Fibroblast of lung (primary cell): ENCODE data around the gene EOGT.

Source experiments
- CTCF ChIP-seq, 2 donors: IDR thresholded peaks in 1 of 2; conservative IDR thresholded peaks in 1 of 2; 1 replicate in 1 of 2; 2 replicates in 1 of 2; pipeline ENCODE4 v1.5.1; 2011 to 2012; ENCODE audit warnings: low read length in 2 of 2, control low read depth in 1 of 2, inconsistent platforms in 1 of 2, low read depth in 1 of 2, mild to moderate bottlenecking in 1 of 2
- EZH2 ChIP-seq: IDR thresholded peaks from 2 replicates; pipeline ENCODE4 v1.5.1; 2012; ENCODE audit warnings: low read length, control low read depth, mild to moderate bottlenecking; ENCODE audit errors: missing control alignments

DNA sequence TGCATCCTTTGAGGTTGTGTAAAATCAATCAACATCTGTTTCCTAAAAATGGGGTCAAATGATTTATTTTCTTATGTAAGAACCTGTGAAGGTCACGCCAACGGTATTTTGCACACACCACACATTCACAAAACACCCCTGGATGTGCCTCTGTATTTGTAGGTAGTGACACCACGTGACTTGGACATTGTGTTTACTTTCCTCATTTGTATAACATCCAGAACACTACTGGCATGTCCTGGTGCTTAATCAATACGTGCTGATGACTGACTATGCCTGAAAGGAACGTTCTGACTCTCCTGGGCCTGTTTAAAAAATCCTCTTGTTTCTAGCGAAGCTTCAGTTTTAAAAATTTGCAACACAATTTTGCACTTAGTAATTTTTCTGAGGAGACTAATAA, 77.7 kb downstream of the EOGT start:
- TF ChIP-seq CTCF (conservative IDR thresholded peaks at IDR 0.05 in 1 of 2, IDR thresholded peaks at IDR 0.05 in 1 of 2; ENCODE audit: low read depth in 1 of 2, low read length in 2 of 2), result no peak
- TF ChIP-seq EZH2, result no peak
